OCI-M2 (cell line): ENCODE measurements around the gene KCNK1.
A peak's percentile ranks its signal among the peaks of the same experiment; 100 is the strongest.

ENCODE experiments used
- DNase-seq: peaks from one replicate; lab custom pipeline; 2025; ENCODE audit not compliant: unreplicated experiment; lab: John Stamatoyannopoulos, UW

KCNK1 gene

GRCh38 chr1:233635765-233636502 is 22.0 kb downstream of the KCNK1 start:
- DNase-seq = peak; percentile 78

GRCh38 chr1:233636503-233636877 is 22.6 kb downstream of the KCNK1 start:
- DNase-seq = no peak

GRCh38 chr1:233638513-233638912 is 24.6 kb downstream of the KCNK1 start:
- no peak for DNase-seq

DNA sequence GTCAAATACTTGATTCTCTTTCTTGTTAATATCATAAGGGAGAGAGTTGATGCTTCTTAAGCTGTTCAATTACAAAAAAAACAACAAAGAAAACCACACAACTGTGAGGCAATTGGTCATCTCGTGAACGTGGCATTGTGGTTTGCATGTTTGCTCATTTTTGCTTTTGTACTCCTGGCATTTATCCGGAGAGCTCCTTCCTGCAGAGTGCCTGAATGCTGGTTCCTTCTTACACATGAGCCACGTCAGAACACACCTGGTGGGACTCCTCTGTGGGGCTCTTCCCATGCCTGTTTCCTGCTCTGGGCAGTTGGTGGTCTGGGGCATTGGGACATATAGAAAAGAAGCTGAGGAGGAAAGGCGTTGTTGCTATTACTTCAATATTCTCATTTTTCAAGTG is 25.7 kb downstream of the KCNK1 start:
- DNase-seq = no peak

DNA sequence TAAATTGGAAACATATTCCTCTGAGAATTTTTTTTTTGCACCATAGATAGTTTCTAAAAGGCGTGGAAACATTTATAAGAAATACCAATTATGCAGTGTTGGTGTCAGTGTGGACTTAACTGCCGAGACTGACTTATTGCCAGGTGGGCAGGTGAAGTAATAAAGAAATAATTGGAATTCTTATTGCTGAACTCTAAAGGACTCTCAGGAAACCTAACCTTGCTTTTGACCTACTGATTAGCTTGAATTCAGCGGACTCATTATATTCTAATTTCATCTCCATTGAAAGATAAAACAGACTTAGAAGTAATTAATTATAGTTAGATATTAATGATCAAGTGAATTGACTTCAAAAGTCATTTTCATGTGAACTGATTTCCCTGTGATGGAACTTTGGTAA is 26.3 kb downstream of the KCNK1 start:
- no peak for DNase-seq

GRCh38 chr1:233641029-233641428 is 27.1 kb downstream of the KCNK1 start:
- DNase-seq = no peak

GRCh38 chr1:233647073-233647472 is 33.2 kb downstream of the KCNK1 start:
- no peak for DNase-seq

DNA sequence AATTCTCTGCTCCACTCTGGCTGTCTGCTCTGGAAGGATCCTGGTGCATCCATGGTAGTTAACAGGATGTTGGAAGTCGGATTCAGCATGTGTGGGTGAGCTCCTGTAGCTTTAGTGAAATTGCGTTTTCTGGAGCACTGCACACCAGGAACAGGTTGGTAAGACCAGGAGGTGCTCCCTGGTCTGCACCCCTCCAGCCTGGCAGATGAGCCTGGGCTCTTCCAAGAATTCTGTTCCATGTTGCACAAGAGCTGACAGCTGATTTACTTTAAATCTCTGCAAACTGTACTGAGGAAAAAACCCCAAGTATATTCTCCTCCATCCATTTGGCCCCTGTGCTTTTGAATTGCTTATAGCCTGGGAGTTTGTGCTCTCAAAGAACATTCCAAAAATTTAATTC is 33.7 kb downstream of the KCNK1 start:
- DNase-seq = no peak

DNA sequence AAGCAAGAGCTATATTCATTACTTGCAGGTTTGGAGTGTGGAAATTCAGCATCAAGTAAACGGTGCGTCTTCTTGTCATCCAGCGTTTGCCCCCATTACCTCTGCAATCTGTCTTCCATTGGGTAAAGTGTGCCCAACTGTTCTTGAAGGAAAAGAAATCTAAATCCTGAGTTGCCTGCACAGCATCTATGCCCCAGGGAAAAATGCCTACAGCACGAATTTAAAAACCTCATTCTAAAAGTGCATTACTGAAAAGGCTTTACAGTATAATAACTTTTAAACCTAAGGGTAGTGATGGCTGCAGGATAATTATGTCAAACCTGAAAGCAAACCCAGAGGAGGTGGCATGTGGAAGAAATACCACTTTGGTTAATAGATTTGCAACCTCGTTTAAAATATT is 37.2 kb downstream of the KCNK1 start:
- no peak for DNase-seq

DNA sequence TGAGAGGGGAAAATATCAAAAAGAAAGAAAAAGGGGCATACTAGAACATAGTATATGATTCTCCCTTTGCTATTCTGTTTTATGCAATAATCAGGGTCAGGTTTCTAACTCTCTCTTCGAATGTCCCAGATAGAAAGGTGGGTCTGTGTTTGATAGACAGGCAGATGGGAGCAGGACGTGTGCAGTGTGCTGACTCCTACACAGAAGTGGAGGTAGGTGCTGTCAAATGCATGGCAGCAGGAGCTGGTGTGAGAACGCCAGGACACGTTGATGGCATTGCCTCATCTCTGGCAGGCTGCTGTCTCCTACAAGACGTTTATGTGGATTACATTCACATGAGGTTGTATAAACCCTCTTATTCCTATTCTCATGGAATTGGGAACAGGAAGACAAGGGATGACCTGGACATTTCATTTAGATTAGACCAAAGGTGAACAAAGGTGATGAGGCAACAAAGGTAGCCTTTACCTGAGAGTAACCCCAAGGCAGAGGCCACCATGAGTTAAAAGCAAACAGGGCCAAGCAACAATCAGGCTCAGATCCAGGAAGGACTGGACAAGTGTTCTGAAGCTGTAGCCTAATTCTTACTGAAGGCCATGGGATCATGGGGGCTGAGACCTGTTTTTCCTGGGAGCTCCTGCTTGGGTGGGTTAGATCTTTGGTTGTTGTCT is 37.8 kb downstream of the KCNK1 start:
- no peak for DNase-seq

GRCh38 chr1:233652526-233652925 is 38.6 kb downstream of the KCNK1 start:
- DNase-seq = no peak

DNA sequence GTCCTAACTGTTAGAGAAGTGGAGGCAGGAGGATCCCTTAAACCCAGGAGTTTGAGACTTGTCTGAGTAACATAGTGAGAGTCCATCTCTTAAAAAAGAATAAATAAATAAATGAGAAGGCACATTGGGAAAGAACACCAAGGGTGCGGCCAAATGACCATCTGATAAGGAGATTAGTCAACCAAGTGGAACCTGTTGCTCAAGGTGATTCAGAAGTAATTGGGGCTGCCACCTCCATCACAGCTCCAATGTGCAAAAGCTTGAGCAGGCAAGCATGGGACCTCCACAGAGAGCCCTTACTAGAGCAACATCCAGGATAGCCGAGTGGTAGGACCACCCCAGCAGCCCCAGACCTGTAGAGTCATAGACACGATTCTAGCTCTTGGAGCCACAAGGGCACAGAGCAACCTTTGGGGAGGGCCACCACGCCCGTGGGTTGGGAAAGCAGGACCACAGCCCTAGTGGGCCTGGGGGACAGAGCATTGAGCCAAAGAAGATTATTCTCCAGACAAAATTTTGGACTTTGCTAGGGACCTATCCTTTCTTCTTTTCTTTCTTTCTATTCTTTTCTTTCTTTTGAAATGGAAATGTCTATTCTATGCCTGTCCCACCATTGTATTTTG is 40.9 kb downstream of the KCNK1 start:
- no peak for DNase-seq

DNA sequence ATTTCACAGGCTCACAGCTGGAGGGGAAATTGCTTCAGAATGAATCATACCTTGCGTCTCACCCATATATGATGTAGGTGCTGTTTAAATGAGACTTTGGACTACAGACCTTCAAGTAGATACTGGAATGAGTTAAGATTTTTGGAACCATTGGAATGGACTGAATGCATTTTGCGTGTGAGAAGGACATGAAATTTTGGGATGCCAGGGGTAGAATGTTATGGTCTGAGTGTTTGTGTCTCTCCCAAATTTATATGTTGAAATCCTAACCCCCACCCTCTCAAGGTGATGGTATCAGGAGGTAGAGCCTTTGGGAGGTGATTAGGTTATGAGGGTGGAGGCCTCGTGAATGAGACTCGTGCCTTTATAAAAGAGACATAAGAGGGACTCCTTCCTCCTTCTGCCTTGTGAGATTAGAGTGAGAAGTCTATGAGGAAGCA is 41.4 kb downstream of the KCNK1 start:
- no peak for DNase-seq

- no peak for DNase-seq
Measured at GRCh38 chr1:233656032-233656635, 42.2 kb downstream of the KCNK1 start.

GRCh38 chr1:233656687-233657086 is 42.8 kb downstream of the KCNK1 start:
- DNase-seq = no peak

DNA sequence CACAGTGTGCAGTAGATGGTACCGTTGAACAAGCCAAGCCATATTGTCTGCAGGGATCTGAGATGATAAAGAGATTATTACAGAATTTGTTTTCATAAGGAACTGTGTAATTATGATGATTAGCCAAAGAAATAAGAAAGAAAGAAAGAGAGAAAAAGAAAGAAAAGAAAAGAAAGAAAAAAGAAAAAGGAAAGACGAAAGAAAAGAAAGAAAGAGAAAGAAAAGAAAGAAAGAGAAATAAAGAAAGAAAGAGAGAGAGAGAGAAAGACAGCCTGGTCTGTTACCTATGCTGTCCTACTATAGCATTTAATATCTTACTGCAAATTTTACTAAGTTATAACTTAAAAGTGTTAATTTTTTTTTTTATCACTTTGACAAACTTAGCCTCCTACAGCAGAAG is 43.6 kb downstream of the KCNK1 start:
- DNase-seq = no peak

GRCh38 chr1:233659495-233659894 is 45.6 kb downstream of the KCNK1 start:
- no peak for DNase-seq

DNA sequence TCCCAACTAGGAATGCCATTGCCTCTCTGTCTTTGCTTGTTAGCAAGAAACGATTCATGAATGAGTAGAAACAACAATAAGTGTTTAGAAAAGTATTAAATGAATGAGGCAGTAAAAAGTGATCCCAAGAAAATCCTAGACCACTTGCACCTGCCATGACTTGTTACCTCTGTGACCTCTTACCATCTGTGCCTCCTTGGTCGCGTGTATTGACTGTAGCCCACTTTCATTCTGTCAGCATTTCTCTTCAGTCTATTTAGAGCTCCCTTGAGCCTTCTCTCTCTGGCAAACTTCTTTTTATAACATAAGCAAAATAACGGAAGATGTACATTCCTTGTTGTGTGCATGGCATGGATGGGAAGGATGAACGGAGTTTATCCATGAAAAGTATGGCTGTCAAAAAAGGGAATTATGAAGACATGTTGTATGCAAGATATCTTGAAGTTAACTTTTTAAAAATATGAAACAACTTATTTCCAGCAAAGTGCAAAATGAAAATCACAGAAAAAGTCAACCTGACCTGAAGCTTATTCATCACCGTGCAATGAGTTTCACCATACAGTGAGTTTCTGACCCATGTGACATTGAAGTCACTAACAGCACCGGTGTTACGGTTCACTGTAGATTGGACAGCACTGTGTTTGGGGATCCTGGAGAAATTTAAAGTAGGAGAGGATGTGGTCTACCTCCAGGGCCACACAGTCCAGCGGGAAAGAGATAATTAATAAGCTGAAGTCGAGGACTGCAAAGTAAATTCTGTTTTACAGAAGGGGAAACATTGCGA is 47.7 kb downstream of the KCNK1 start:
- no peak for DNase-seq

- DNase-seq = no peak
Measured at GRCh38 chr1:233662575-233663304, 48.8 kb downstream of the KCNK1 start.

DNA sequence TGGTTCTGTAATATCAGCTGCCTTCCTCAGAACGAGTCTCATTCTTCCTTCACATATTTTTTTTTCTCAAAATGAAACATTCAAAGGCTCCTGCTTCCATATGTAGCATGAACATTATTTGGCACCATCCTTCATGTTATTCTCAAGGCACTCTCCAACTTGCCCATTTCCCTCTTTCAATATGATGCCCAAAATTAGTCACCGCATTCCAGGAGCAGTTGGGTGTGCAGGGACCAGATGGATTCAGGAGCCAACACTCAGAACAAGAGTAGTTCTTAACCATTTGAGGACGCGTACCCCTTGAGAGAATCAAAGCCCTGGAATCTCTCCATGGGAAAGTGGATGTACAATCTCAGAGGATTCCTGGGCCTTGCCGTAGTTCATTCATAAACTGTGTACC is 50.3 kb downstream of the KCNK1 start:
- no peak for DNase-seq
